HG03097 (cell line): Measurements from ENCODE around the gene RABGAP1L.
A peak's percentile ranks its signal among the peaks of the same experiment; 100 is the strongest.
"Not testable (repeated sequence)": the region's sequence is repeated elsewhere in the genome, so short reads cannot be mapped to it uniquely, and the experiment has no call there.

Source experiments
- ATAC-seq: cut with Tn5 transposase; IDR thresholded peaks from one replicate; pipeline ENCODE4 v1.9.1; 2021; ENCODE audit not compliant: unreplicated experiment, low FRiP score

RABGAP1L gene

GRCh38 chr1:174153085-174153824 is 6.1 kb upstream of the RABGAP1L start:
- ATAC-seq, result no peak

GRCh38 chr1:174153825-174154107 is 5.6 kb upstream of the RABGAP1L start:
- no peak for ATAC-seq

- no peak for ATAC-seq
Observed at GRCh38 chr1:174156437-174156836, 2.9 kb upstream of the RABGAP1L start.

DNA sequence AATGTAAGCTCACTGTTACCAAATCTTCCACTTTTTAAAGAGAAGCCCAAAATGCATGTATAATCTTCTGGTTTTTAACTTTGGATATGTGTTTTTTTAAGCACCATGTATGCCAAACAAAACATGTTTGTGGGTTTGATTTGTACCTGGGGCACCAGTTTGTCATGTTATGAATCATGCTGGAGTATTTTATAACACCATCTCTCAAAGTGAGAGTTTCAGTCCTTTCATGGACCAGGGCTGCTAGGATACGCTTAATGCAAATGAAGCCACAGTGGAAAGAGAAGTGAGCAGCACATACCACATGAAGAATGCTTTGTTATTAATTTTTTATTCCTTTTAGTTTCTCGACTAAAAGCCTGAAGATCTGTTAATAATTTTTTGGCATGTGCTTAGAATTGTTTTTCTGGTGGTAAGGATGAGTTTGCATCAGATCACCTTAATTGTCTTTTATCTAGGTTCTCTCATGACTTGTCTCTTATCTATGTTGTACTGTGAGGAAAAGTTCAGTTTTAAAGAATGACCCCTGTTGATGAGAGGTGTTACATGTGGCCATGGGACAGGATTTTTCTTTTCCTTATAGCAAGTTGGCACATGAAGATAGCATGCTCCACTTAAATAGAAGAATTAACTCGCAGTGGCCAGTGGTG is 2.0 kb upstream of the RABGAP1L start:
- ATAC-seq, result peak; percentile 42

GRCh38 chr1:174158767-174159251 is 511 bp upstream of the RABGAP1L start:
- no peak for ATAC-seq

GRCh38 chr1:174160109-174160473 is 771 bp downstream of the RABGAP1L start:
- ATAC-seq, result no peak

GRCh38 chr1:174160603-174161002 is 1.3 kb downstream of the RABGAP1L start:
- no peak for ATAC-seq

GRCh38 chr1:174161813-174162212 is 2.5 kb downstream of the RABGAP1L start:
- ATAC-seq, result no peak

DNA sequence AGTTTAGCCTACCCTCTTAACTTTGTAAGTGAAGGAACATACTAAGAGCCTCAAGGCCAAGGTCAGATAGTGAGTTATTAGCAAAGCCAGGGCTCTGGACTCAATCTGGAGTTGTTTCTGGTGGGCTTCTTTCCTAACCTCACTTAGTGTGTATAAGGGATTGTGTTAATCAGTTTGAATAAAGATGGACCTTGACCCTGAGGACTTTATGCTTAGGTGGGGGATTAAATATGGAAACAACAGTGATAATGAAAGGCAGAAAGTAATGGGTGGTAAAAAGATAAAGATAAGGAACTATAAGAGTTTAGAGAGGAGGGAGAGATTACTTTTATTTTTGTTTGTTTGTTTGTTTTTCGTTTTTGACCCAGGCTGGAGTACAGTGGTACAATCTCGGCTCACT is 5.5 kb downstream of the RABGAP1L start:
- no peak for ATAC-seq

GRCh38 chr1:174165471-174166137 is 6.3 kb downstream of the RABGAP1L start:
- no peak for ATAC-seq

DNA sequence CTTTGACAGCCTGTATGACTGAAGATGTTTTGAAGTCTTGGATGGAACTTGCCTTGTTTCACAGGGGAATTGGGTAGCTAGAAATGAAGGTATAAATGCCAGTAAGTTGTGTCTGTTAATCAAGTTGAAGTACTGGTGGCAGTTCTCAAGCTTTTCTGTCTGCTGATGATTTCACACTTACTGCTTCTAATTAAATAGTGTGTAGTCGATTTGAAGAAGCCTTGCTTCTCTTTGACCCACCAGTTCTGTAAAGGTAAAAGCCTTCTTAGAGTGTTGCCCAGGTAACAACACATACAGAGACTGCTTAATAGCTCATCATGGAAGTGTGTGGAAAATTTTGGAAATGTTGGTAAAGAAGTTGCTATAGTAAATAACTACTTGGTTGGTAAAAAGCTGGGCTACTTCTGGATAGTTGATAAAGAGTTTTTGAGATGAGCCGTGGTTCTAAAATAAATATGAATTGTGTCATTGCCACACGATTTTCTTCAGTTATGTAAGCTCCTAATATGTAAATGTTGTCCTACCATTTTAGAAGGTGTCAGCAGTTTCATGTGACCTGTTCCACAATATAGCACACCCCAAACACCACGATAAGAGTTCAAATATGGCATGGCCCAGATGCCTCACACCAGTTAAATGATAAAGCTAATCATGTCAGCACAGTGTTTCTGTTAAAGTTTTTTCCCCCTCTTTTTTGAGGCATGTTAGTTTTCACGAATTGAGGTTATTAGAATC is 7.4 kb downstream of the RABGAP1L start:
- ATAC-seq, result no peak

DNA sequence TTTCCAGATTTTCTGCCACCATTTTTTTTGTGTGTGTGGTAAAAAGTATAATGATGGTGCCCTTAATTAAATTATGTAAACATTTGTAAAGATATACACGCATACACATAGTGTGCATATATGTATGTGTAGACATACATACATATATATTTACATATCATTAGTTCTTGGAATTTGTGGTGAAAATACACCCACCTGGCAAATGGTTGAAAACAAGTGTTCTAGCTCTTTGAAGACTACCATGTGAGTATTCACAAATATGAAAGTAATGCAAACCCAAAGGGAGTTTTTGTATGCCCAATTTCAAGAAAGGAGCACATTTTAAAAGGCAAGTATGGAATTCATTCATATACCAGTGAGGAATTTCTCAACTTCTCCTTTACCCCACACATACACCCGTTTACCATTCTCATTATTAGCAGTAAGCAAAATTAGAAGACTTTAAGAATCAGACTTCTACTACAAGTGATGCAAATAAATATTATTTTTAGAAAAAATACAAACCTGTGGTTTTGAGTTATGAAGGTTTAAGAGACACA is 8.0 kb downstream of the RABGAP1L start:
- no peak for ATAC-seq

DNA sequence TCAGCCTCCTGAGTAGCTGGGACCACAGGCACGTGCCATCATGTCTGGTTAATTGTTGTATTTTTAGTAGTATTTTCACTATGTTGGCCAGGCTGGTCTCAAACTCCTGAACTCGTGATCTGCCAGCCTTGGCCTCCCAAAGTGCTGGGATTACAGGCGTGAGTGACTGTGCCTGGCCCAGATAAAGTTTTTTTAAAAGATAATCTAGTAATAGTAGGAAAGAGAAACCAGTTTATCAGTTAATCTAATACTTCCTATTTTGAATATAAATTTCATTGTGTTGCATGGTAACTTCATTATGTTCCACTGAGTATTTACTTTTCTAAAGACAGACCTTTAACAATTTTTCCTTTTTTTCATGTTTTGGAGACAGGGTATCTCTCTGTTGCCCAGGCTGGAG is 10.0 kb downstream of the RABGAP1L start:
- ATAC-seq, result no peak

DNA sequence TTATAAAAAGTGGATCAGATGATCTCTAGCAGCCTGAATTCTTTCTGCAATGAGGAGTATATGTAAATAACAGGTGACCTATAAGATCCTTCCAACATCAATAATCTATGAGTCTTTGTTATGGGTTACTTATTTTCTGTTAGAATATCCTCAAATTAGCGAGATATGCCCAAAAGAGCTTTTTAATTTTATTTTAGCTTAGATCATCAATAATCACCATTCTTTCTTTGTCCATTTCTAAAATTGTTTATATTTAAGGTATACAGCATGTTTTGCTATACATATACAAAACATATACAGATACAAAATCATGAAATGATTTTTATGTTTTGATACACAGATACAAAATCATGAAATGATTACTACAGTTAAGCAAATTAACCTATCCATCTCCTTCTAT is 11.8 kb downstream of the RABGAP1L start:
- no peak for ATAC-seq

GRCh38 chr1:174174461-174175329 is 15.4 kb downstream of the RABGAP1L start:
- no peak for ATAC-seq

DNA sequence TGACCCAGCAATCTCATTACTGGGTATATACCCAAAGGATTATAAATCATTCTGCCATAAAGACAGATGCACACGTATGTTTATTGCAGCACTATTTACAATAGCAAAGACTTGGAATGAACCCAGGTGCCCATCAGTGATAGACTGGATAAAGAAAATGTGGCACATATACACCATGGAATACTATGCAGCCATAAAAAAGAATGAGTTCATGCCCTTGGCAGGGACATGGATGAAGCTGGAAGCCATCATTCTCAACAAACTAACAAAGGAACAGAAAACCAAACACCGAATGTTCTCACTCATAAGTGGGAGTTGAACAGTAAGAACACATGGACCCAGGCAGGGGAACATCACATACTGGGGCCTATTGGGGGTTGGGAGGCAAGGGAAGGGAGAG is 19.1 kb downstream of the RABGAP1L start:
- ATAC-seq, result not testable (repeated sequence)

GRCh38 chr1:174189428-174190062 is 30.2 kb downstream of the RABGAP1L start:
- no peak for ATAC-seq

DNA sequence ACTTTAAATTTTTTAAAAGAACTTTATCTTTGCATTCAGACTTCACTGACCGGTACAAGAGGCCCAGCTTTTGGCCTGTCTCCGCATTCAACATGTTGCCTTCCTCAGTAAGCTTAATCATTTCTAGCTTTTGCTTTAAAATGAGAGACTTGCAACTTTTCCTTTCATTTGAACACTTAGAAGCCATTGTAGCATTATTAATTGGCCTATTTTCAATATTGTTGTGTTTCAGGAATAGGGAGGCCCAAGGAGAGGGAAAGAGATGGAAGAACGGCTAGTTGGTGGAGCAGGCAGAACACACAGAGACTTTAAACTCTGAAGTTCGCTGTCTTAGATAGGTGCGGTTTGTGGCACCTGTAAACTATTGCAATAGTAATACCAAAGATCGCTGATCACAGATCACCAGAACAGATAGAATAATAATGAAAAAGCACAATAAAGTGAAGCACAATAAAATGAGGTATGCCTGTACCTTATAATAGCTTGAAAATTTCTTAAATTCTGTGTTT is 31.4 kb downstream of the RABGAP1L start:
- ATAC-seq, result no peak

GRCh38 chr1:174191349-174191862 is 32.1 kb downstream of the RABGAP1L start:
- no peak for ATAC-seq
